Gastroesophageal sphincter (tissue), 3 donors: Measurements from ENCODE around the gene HOXC10.

Source experiments
- POLR2A ChIP-seq, 2 donors: fragments of 450-650 bp; IDR thresholded peaks; one replicate each; pipeline ENCODE4 v1.6.1; 2017; ENCODE audit warnings: antibody characterized with exemption in 2 of 2, mild to moderate bottlenecking in 2 of 2, moderate library complexity in 1 of 2
- POLR2AphosphoS5 ChIP-seq: sonication (generic); formaldehyde crosslinking; IDR thresholded peaks from one replicate; pipeline ENCODE4 v1.6.1; 2017; ENCODE audit warnings: antibody characterized with exemption
- TF ChIP-seq, protein P1 (sequence below), 4 experiments: fragments of 200-600 bp in 2 of 4; fragments of 450-650 bp in 2 of 4; sonication (generic) in 1 of 4; IDR thresholded peaks; one replicate each; pipeline ENCODE4 v1.5.1; 2017 to 2019; ENCODE audit warnings: antibody characterized with exemption in 4 of 4, mild to moderate bottlenecking in 2 of 4, moderate library complexity in 2 of 4

DNA sequence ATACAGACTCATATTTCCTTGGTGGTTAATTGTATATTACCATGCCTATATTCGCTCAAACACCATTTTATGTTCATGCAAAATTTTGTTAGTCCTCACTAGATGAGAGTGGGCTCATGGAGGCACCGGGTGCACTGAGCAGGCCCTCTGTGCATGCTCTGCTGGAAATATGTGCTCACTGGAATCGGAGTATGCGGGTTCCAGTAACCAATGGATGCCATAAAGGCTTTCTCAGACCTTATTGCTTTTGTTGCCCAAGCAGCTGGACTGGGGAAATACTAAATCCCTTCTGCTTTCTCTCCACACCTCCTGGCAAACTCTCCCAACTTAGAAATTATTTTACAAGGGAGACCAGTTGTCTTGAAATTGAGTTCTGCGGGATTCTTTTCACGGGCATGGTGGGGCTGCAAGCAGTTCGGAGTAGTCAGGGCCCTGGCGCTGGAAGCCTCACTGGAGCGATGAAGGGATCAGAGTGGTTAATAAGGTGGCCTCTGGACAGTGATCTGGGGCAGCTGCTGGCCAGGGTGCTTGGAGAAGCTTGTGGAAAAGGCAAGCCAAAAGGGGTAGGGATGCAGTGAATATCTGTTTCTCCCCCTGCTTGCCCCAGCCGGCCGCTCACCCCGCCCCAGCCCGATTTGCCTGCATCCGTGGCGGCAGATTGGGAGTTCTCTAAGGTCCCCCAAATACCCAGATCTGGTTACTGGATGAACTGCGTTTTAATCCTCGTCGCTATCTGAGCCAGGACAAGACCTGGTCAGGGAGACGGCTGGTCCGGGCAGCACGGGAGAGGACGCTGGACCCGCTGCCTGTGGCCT is 35.9 kb downstream of the HOXC10 start:
- TF ChIP-seq, protein P1, sequence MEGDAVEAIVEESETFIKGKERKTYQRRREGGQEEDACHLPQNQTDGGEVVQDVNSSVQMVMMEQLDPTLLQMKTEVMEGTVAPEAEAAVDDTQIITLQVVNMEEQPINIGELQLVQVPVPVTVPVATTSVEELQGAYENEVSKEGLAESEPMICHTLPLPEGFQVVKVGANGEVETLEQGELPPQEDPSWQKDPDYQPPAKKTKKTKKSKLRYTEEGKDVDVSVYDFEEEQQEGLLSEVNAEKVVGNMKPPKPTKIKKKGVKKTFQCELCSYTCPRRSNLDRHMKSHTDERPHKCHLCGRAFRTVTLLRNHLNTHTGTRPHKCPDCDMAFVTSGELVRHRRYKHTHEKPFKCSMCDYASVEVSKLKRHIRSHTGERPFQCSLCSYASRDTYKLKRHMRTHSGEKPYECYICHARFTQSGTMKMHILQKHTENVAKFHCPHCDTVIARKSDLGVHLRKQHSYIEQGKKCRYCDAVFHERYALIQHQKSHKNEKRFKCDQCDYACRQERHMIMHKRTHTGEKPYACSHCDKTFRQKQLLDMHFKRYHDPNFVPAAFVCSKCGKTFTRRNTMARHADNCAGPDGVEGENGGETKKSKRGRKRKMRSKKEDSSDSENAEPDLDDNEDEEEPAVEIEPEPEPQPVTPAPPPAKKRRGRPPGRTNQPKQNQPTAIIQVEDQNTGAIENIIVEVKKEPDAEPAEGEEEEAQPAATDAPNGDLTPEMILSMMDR (IDR thresholded peaks at IDR 0.05), result no peak
- TF ChIP-seq POLR2A (IDR thresholded peaks at IDR 0.05), result no peak
- no peak for TF ChIP-seq POLR2AphosphoS5
